ENCODE measurements around the gene CELSR1.

CELSR1 gene

DNA sequence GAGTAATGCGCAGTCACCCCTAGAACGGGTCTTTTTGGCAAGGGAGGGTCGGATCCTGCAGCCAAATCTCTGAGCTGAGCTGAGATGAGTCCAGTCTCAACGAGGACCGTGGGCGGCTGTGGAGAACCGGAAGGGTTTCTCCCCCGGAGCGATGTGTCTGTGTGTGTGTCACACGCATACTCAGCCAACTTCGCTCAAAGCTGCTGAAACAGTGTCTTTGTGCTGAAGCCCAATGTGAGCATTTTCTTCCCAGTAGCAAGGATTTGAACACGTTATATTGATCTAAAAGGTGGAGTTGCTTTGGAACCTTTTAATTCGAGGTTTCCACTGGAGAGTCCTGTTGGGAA is 1.4 kb upstream of the CELSR1 start:
- in situ Hi-C loops (cut with HindIII; ENCODE audit: low sequenced_read_pairs), result no loop called here
- DNase-seq (ENCODE audit: low read depth), result no peak
- H3K4me3 ChIP-seq (ENCODE audit: low read depth, low read length), result peak overlapping the region; percentile 46
- no peak for TF ChIP-seq CTCF (IDR thresholded peaks at IDR 0.05; ENCODE audit: low read depth, low read length, missing control alignments)

DNA sequence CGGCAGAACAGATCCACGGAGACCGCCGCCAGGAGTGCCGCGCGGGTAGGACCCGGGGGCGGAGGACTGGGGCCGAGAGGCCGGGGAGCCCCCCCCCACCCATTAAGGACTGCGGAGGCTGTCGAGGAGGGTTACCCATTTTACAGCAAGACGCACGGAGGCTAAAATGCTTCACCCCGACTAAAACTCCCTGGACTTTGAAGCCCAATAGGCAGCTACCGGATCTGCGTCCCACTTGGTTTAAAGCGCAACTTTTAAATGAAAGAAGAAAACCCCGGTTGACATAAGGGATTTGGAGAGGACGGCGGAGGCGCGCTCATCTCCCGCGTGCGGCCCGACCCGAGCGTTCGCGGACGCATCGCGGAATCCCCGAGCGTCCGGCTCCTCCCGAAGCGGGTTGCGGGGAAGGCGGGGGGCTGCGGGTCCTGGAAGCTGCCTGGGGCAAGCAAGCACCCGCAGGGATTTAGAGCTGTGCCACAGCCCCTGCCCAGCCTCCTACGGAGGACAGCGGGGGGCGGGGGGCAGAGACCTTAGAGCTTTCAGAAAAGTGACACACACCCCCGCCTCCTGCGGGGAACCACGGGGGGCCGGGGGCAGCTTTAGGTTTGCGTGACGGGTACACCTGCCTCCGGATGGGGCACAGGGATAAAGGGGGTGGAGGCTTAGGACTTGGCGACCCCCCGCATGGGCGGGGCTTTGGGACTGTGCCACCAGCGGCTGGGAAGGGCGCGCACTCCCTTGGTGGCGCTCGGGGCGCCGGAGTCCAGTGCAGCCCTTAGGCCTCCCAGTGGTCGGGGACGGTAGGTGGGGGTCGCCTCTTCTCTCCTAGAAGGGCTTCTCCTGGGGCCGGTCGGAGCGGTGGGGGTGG is 760 bp upstream of the CELSR1 start:
- H3K4me3 ChIP-seq (ENCODE audit: low read depth, low read length), result peak overlapping the region; percentile 46
- no peak for DNase-seq (ENCODE audit: low read depth)
- TF ChIP-seq CTCF (IDR thresholded peaks at IDR 0.05; ENCODE audit: low read depth, low read length, missing control alignments), result no peak
- in situ Hi-C loops (cut with HindIII; ENCODE audit: low sequenced_read_pairs), result no loop called here

GRCh38 chr22:46536537-46537224 is 739 bp downstream of the CELSR1 start:
- peak overlapping the region; percentile 33 for H3K4me3 ChIP-seq (ENCODE audit: low read depth, low read length)
- DNase-seq (ENCODE audit: low read depth), result no peak
- in situ Hi-C loops (cut with HindIII; ENCODE audit: low sequenced_read_pairs), result no loop called here
- TF ChIP-seq CTCF (IDR thresholded peaks at IDR 0.05; ENCODE audit: low read depth, low read length, missing control alignments), result no peak

- DNase-seq (ENCODE audit: low read depth), result no peak
- in situ Hi-C loops (cut with HindIII; ENCODE audit: low sequenced_read_pairs), result no loop called here
- H3K4me3 ChIP-seq (ENCODE audit: low read depth, low read length), result no peak overlapping the region
- no peak for TF ChIP-seq CTCF (IDR thresholded peaks at IDR 0.05; ENCODE audit: low read depth, low read length, missing control alignments)
These were observed 1.4 kb downstream of the CELSR1 start for GRCh38 chr22:46535876-46536536.

GRCh38 chr22:46534901-46535630 is 2.4 kb downstream of the CELSR1 start:
- no peak overlapping the region for H3K4me3 ChIP-seq (ENCODE audit: low read depth, low read length)
- DNase-seq (ENCODE audit: low read depth), result no peak
- no peak for TF ChIP-seq CTCF (IDR thresholded peaks at IDR 0.05; ENCODE audit: low read depth, low read length, missing control alignments)
- in situ Hi-C loops (cut with HindIII; ENCODE audit: low sequenced_read_pairs), result no loop called here

DNA sequence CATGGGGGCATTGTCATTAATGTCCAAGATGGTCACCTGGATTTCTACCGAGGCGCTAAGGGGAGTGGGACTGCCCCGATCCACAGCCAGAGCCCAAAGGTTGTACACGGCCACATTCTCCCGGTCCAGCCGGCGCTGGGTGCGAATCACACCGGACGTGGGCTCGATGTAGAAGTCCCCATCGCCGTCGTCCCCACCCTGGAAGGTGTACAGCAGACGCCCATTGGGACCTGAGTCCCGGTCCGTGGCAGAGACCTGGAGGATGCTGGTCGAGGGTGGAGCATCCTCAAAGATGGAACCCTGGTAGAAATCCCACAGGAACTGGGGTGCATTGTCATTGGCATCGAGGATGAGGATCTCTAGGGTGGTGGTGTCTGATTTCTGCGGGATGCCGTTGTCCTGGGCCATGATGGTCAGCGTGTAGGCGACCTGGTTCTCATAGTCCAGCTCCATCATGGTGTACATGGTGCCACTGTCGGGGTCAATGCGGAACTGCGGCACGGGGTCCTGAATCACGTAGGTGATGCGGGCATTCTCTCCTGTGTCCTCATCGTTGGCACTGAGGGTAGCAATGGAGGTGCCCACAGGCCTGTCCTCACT is 3.1 kb downstream of the CELSR1 start:
- H3K4me3 ChIP-seq (ENCODE audit: low read depth, low read length), result no peak overlapping the region
- no peak for TF ChIP-seq CTCF (IDR thresholded peaks at IDR 0.05; ENCODE audit: low read depth, low read length, missing control alignments)
- in situ Hi-C loops (cut with HindIII; ENCODE audit: low sequenced_read_pairs), result no loop called here
- DNase-seq (ENCODE audit: low read depth), result no peak
